OCI-LY7 (cell line): ENCODE data around the gene GLB1L. TPM values are rescaled to one million over a fixed set of nuclear protein-coding genes. Genes with fewer than 3 reads are reported as not detected.

Experiments used
- BruUV-seq: library from RNA; stranded (reverse); fragments of 400-500 nt; replicated peaks from 2 replicates; lab custom pipeline; 2021; lab: Mats Ljungman, UMichigan
- CTCF ChIA-PET: fragments of 300-600 bp; sonication (Branson Sonifier 250); formaldehyde crosslinking; loops from one replicate; lab custom pipeline; 2022; ENCODE audit warnings: antibody characterized with exemption; ENCODE audit not compliant: unreplicated experiment; lab: Charles Lee
- POLR2A ChIA-PET: fragments of 300-600 bp; sonication (Branson Sonifier 250); formaldehyde crosslinking; loops from one replicate; lab custom pipeline; 2022; ENCODE audit warnings: antibody characterized with exemption; lab: Charles Lee
- DNase-seq: peaks from one replicate; pipeline ENCODE4 v3.0.0-alpha.2; 2015; ENCODE audit warnings: low spot score
- H2AFZ ChIP-seq: fragments of 200-600 bp; sonication (generic), shearing (Covaris generic); 2 replicates; pipeline ENCODE4 v1.6.1; 2014; ENCODE audit warnings: mild to moderate bottlenecking, antibody characterized with exemption, low read length, moderate library complexity
- H3K27ac ChIP-seq: fragments of 200-600 bp; sonication (generic); 2 replicates; pipeline ENCODE4 v1.5.1; 2014; ENCODE audit warnings: mixed run types, low read depth, mild to moderate bottlenecking, moderate library complexity, low read length, inconsistent platforms; ENCODE audit not compliant: poor library complexity, severe bottlenecking
- H3K36me3 ChIP-seq: fragments of 200-600 bp; sonication (generic); 2 replicates; pipeline ENCODE4 v1.6.1; 2014; ENCODE audit warnings: mild to moderate bottlenecking, antibody characterized with exemption, low read length, moderate library complexity, mixed read lengths; ENCODE audit not compliant: insufficient read depth
- H3K4me1 ChIP-seq: fragments of 200-600 bp; sonication (generic); 2 replicates; pipeline ENCODE4 v1.5.1; 2014; ENCODE audit warnings: mild to moderate bottlenecking, low read length; ENCODE audit not compliant: insufficient read depth, poor library complexity, severe bottlenecking
- H3K4me2 ChIP-seq: fragments of 200-600 bp; sonication (generic); 2 replicates; pipeline ENCODE4 v1.6.1; 2014; ENCODE audit warnings: mild to moderate bottlenecking, low read length
- H3K4me3 ChIP-seq: fragments of 200-600 bp; sonication (generic); 2 replicates; pipeline ENCODE4 v1.5.1; 2014; ENCODE audit warnings: mild to moderate bottlenecking, low read depth, low read length; ENCODE audit not compliant: poor library complexity, severe bottlenecking
- H3K79me2 ChIP-seq: fragments of 200-600 bp; sonication (generic); 2 replicates; pipeline ENCODE4 v1.6.1; 2016; ENCODE audit warnings: low read depth, mild to moderate bottlenecking, low read length, moderate library complexity, mixed read lengths; ENCODE audit not compliant: insufficient read depth
- H3K9me2 ChIP-seq: fragments of 200-600 bp; sonication (generic); 2 replicates; pipeline ENCODE4 v1.6.1; 2016; ENCODE audit warnings: mild to moderate bottlenecking, low read length, mixed read lengths; ENCODE audit not compliant: insufficient read depth
- H3K9me3 ChIP-seq: fragments of 200-600 bp; sonication (generic); 2 replicates; pipeline ENCODE4 v1.6.1; 2014; ENCODE audit warnings: mild to moderate bottlenecking, mixed run types, low read length, mixed read lengths
- H4K20me1 ChIP-seq: fragments of 200-600 bp; sonication (generic); 2 replicates; pipeline ENCODE4 v1.6.1; 2014; ENCODE audit warnings: mild to moderate bottlenecking, antibody characterized with exemption, low read length, moderate library complexity, mixed read lengths; ENCODE audit not compliant: insufficient read depth
- EZH2phosphoT487 ChIP-seq: fragments of 200-600 bp; sonication (generic); IDR thresholded peaks from 2 replicates; pipeline ENCODE4 v1.6.1; 2018; ENCODE audit warnings: low read depth, borderline replicate concordance, mild to moderate bottlenecking, mixed run types, antibody characterized with exemption, low read length, moderate library complexity, mixed read lengths
- intact Hi-C: fragments of 100-400 bp; cut with micrococcal nuclease; formaldehyde crosslinking; loops from one replicate; pipeline ENCODE4 v1.10.0; 2022; ENCODE audit not compliant: unreplicated experiment
- total RNA-seq, 2 experiments: library from RNA; depleted of rRNA in 1 of 2; stranded (reverse); fragments of >200 nt in 1 of 2; shearing (Covaris generic) in 1 of 2; gene quantifications; 2 replicates each; pipeline ENCODE4 v1.2.3, GENCODE V29; 2014 to 2022
- TF ChIP-seq, protein P1 (sequence below): fragments of 200-600 bp; sonication (generic); conservative IDR thresholded peaks from 2 replicates; pipeline ENCODE4 v1.5.1; 2014; ENCODE audit warnings: mild to moderate bottlenecking, antibody characterized with exemption, low read length, moderate library complexity, mixed read lengths

Gene GLB1L
- total RNA-seq, 2 experiments from 2014 or later = 6.9 to 8.6 TPM

DNA sequence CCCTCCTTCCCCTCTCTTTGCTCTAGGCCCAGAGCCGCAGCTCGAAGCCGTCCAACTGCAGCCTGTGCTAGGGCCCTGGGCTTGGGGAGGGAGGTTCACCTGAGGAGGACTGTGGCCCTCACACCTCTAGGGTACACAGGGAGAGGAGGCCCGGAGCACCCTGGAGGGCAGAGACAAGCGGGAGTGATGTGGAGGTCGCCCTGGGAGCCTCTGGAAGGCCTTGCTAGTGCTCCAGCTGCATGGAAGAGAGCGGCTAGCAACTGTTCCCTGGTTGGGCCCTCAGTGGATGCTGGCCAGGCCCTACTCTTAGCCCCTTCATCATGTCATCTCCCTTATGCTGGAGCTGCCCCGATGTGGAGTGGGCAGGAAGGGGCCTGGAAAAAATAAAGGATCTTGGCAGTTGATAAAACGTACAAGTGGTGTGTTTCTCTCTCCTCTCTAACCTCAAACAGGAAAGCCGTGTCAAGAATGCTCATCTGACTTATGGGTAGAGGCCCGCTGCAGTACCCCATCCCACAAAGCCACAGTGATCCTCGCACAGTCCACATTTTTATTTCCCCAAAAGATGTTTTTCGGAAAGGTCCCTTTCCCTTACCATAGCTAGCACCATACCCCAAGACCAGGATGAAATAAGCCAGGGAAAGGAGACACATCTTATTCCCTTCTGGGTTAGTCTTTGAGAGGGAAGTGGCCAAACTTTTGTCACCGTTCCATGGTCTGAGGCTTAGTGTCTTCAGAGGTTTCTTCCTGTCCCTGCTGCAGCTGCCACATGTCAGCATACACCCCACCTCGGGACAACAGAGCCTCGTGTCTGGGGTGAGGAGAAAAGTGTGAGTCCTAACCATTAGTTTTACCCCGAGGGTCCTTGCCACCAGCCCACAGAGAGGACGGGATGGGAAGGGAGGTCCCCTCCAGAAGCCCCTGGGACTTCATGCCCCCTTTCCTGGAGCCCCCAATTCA, 35.7 kb downstream of the GLB1L start:
- POLR2A ChIA-PET = no interaction called here
- Histone ChIP-seq H3K36me3 (peaks cover 46% of the 10 kb centered on the region), H3K79me2 (peaks cover 4% of the 10 kb centered on the region; the same call in 1 of the 2 replicates), H3K4me2 (no peak overlapping the region), H3K9me2 (no peaks in the 10 kb centered on the region), H4K20me1 (no peaks in the 10 kb centered on the region), H3K4me3 (no peak overlapping the region), H2AFZ (no peak overlapping the region), H3K4me1 (peaks cover 17% of the 10 kb centered on the region), H3K9me3 (peaks cover 7% of the 10 kb centered on the region; the same call in 1 of the 2 replicates), H3K27ac (no peak overlapping the region)
- intact Hi-C loops = no loop called here
- BruUV-seq = no TSS peak
- CTCF ChIA-PET = no interaction called here
- DNase-seq = no peak
- TF ChIP-seq, protein P1, sequence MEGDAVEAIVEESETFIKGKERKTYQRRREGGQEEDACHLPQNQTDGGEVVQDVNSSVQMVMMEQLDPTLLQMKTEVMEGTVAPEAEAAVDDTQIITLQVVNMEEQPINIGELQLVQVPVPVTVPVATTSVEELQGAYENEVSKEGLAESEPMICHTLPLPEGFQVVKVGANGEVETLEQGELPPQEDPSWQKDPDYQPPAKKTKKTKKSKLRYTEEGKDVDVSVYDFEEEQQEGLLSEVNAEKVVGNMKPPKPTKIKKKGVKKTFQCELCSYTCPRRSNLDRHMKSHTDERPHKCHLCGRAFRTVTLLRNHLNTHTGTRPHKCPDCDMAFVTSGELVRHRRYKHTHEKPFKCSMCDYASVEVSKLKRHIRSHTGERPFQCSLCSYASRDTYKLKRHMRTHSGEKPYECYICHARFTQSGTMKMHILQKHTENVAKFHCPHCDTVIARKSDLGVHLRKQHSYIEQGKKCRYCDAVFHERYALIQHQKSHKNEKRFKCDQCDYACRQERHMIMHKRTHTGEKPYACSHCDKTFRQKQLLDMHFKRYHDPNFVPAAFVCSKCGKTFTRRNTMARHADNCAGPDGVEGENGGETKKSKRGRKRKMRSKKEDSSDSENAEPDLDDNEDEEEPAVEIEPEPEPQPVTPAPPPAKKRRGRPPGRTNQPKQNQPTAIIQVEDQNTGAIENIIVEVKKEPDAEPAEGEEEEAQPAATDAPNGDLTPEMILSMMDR = no peak
- no peak for TF ChIP-seq EZH2phosphoT487

DNA sequence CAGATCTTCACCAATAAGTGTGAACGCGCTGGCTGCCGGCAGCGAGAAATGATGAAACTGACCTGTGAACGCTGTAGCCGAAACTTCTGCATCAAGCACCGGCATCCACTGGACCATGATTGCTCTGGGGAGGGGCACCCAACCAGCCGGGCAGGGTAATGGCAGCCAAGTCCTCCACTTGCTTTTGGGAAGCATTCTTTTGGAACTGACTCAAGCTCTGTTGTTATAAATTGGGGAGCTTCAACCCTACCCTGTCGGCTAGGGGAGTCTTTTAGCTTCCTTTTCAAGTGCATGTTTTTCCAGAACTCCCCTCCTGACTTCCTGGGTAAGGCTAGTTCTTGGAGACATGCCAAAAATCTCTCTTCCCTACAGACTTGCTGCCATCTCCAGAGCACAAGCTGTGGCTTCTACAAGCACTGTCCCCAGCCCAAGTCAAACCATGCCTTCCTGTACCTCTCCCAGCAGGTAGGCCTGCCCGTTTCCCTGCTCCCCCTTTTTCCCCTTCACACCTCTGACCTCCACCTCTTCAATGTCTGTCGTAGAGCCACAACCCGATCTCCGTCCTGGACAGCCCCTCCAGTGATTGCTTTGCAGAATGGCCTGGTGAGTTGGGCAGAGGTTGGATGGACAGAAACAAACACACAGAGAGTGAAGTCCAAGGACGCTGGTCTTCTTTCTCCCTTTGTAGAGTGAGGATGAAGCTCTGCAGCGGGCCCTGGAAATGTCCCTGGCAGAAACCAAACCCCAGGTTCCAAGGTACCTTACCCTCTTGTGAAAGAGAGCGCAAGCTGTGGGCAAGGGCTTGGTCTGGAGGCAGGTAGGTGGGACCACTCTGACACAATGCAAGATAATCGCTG, 37.1 kb downstream of the GLB1L start:
- H3K4me3 ChIP-seq = peak overlapping the region; percentile 69
- H3K9me2 ChIP-seq = no peaks in the 10 kb centered on the region
- DNase-seq = no peak
- ChIA-PET CTCF (interaction anchor here (1.0 kb wide), 1 partner anchor 31 kb away, joined by 3 read pairs; the partner anchor contains the start of gene CNPPD1), POLR2A (interaction anchor here (0.6 to 1.4 kb wide), 3 partner anchors 19 to 38 kb away, joined by 3 to 6 read pairs (median 3); partner anchors contain the start of gene CNPPD1)
- TF ChIP-seq, protein P1 = no peak
- no peak for TF ChIP-seq EZH2phosphoT487
- BruUV-seq = no TSS peak
- peaks cover 17% of the 10 kb centered on the region for H3K4me1 ChIP-seq
- intact Hi-C loops = loop anchor here (1.0 kb wide), 1 partner anchor 37 kb away; the partner anchor contains the start of genes GLB1L and STK16
- H2AFZ ChIP-seq = no peak overlapping the region
- peaks cover 44% of the 10 kb centered on the region for H3K36me3 ChIP-seq
- H3K9me3 ChIP-seq = peaks cover 8% of the 10 kb centered on the region; the same call in 1 of the 2 replicates
- peaks cover 4% of the 10 kb centered on the region; the same call in 1 of the 2 replicates for H3K79me2 ChIP-seq
- no peak overlapping the region for H3K27ac ChIP-seq
- H3K4me2 ChIP-seq = peak overlapping the region; percentile 93
- H4K20me1 ChIP-seq = no peaks in the 10 kb centered on the region
